ENCODE results near the gene LSM8. TPM values are rescaled to one million over a fixed set of nuclear protein-coding genes. Genes with fewer than 3 reads are reported as not detected.

LSM8 gene
- total and polyA plus RNA-seq, 7 donors, result 9.9 to 22.6 (median 17.2) TPM

GRCh38 chr7:118214051-118214832 is 30.3 kb downstream of the LSM8 start:
- H3K9me3 ChIP-seq, result no peaks in the 10 kb centered on the region
- peak; percentile 74 to 85 for DNase-seq
- no peaks in the 10 kb centered on the region for H3K36me3 ChIP-seq (ENCODE audit: insufficient read depth in 1 of 2, low read depth in 1 of 2)
- peak; percentile 72 to 99 (median 94) for ATAC-seq
- peak overlapping the region; percentile 78 for H3K4me3 ChIP-seq
- H3K4me1 ChIP-seq, result no peaks in the 10 kb centered on the region
- H3K27me3 ChIP-seq (ENCODE audit: insufficient read depth in 3 of 3, low read length in 2 of 3), result no peaks in the 10 kb centered on the region
- peak overlapping the region; percentile 39 for H3K27ac ChIP-seq
- TF ChIP-seq, protein P1, sequence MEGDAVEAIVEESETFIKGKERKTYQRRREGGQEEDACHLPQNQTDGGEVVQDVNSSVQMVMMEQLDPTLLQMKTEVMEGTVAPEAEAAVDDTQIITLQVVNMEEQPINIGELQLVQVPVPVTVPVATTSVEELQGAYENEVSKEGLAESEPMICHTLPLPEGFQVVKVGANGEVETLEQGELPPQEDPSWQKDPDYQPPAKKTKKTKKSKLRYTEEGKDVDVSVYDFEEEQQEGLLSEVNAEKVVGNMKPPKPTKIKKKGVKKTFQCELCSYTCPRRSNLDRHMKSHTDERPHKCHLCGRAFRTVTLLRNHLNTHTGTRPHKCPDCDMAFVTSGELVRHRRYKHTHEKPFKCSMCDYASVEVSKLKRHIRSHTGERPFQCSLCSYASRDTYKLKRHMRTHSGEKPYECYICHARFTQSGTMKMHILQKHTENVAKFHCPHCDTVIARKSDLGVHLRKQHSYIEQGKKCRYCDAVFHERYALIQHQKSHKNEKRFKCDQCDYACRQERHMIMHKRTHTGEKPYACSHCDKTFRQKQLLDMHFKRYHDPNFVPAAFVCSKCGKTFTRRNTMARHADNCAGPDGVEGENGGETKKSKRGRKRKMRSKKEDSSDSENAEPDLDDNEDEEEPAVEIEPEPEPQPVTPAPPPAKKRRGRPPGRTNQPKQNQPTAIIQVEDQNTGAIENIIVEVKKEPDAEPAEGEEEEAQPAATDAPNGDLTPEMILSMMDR (IDR thresholded peaks at IDR 0.05), result no peak
- intact Hi-C loops (cut with DNase I), result no loop called here
- 3 to 14% (median 11%) methylated on average over 49 of the region's 49 CpGs for WGBS, 3 donors

GRCh38 chr7:118214833-118215182 is 30.8 kb downstream of the LSM8 start:
- no peaks in the 10 kb centered on the region for H3K9me3 ChIP-seq
- TF ChIP-seq, protein P1 (IDR thresholded peaks at IDR 0.05), result no peak
- 39 to 50% (median 41%) methylated on average over 3 of the region's 3 CpGs for WGBS, 3 donors
- DNase-seq (no peak), ATAC-seq (peak; percentile 6 to 55 (median 14))
- H3K27me3 ChIP-seq (ENCODE audit: insufficient read depth in 3 of 3, low read length in 2 of 3), result no peaks in the 10 kb centered on the region
- H3K4me3 ChIP-seq, result peak overlapping the region; percentile 78
- H3K4me1 ChIP-seq, result no peaks in the 10 kb centered on the region
- peak overlapping the region; percentile 39 for H3K27ac ChIP-seq
- H3K36me3 ChIP-seq (ENCODE audit: insufficient read depth in 1 of 2, low read depth in 1 of 2), result no peaks in the 10 kb centered on the region
- intact Hi-C loops (cut with DNase I), result no loop called here

GRCh38 chr7:118217210-118217619 is 33.3 kb downstream of the LSM8 start:
- H3K27ac ChIP-seq, result no peak overlapping the region
- H3K4me1 ChIP-seq, result no peaks in the 10 kb centered on the region
- ATAC-seq, result no peak
- TF ChIP-seq, protein P1 (IDR thresholded peaks at IDR 0.05), result no peak
- WGBS, 3 donors, result 54 to 75% (median 60%) methylated on average over 1 of the region's 1 CpG
- intact Hi-C loops (cut with DNase I), result no loop called here
- H3K27me3 ChIP-seq (ENCODE audit: insufficient read depth in 3 of 3, low read length in 2 of 3), result no peaks in the 10 kb centered on the region
- no peak overlapping the region for H3K4me3 ChIP-seq
- no peaks in the 10 kb centered on the region for H3K9me3 ChIP-seq
- no peaks in the 10 kb centered on the region for H3K36me3 ChIP-seq (ENCODE audit: insufficient read depth in 1 of 2, low read depth in 1 of 2)
- no peak for DNase-seq

GRCh38 chr7:118218413-118219156 is 34.6 kb downstream of the LSM8 start:
- no peak overlapping the region for H3K27ac ChIP-seq
- TF ChIP-seq, protein P1 (IDR thresholded peaks at IDR 0.05), result no peak
- no peaks in the 10 kb centered on the region for H3K9me3 ChIP-seq
- ATAC-seq (no peak), DNase-seq (no peak)
- H3K4me3 ChIP-seq, result no peak overlapping the region
- H3K36me3 ChIP-seq (ENCODE audit: insufficient read depth in 1 of 2, low read depth in 1 of 2), result no peaks in the 10 kb centered on the region
- no peaks in the 10 kb centered on the region for H3K27me3 ChIP-seq (ENCODE audit: insufficient read depth in 3 of 3, low read length in 2 of 3)
- no peaks in the 10 kb centered on the region for H3K4me1 ChIP-seq
- 73 to 82% (median 78%) methylated on average over 8 of the region's 8 CpGs for WGBS, 3 donors
- intact Hi-C loops (cut with DNase I), result no loop called here
